KOPT-K1 (cell line): ENCODE results near the gene CAMK1G.

Source experiments
- H3K27ac ChIP-seq: fragments of 200-600 bp; sonication (generic); 2 replicates; pipeline ENCODE4 v1.5.1; 2016; ENCODE audit warnings: antibody characterized with exemption, mild to moderate bottlenecking, low read depth, low read length; ENCODE audit not compliant: poor library complexity, severe bottlenecking
- H3K36me3 ChIP-seq: fragments of 200-600 bp; sonication (generic); 2 replicates; pipeline ENCODE4 v1.5.1; 2017; ENCODE audit warnings: antibody characterized with exemption, mild to moderate bottlenecking, low read length, moderate library complexity; ENCODE audit not compliant: insufficient read depth
- H3K9me3 ChIP-seq: fragments of 200-600 bp; sonication (generic); 2 replicates; pipeline ENCODE4 v1.5.1; 2017; ENCODE audit warnings: antibody characterized with exemption, low read length, mild to moderate bottlenecking; ENCODE audit not compliant: insufficient read depth, poor library complexity, severe bottlenecking

Gene CAMK1G

DNA sequence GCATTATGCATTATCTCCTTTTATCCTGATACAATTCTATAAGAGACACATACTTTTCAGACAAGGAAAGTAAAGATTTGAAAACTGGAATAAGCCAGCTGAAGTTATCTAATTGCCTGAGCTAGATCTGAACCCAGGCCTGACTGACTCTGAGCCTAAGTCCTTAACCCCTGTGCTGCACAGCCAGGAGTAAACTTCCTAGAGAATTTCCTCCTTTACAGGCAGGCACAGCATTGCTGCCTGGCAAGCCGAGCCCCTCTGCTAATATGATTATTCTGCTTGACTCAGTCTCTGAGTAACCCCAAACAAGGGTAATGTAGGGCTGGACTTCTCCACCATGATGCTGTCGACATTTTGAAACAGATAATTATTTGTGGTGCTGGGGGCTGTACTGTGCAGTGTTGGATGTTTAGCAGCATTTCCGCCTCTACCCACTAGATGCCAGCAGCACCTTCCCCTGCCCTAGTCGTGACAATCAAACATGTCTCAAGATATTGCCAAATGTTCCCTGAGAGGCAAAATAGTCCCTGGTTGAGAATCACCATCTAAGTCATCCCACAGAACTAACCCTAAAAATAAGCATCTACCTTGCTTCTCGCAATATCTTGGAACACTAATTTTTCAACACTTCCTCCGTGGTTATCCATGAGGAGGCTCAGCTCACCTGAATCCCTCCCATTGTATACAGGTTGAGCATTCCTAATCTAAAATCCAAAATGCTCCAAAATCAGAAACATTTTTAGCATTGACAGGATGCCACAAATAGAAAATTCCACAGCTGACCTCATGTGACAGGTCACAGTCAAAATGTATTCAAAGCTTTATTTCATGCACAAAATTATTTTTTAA is 18.5 kb downstream of the CAMK1G start:
- H3K27ac ChIP-seq, result no peak overlapping the region
- no peaks in the 10 kb centered on the region for H3K9me3 ChIP-seq
- H3K36me3 ChIP-seq, result no peaks in the 10 kb centered on the region

DNA sequence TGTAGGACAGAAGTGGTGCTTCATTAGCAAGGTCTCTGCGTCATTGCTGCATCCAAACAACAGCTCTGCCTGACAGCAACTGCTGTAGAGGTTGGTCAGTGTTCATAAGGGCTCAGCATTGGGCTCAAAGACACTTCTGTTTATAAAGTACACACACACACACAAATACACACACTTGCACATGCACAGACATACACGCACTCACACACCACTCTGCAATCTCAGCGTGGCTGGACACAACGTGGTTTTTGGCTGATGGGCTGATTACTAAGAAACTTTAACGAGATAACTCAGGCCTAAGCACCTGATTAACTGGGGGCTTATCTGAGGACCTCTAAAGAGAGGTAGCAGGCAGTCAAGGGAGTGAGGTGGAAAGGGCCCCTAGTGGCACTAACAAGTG is 20.4 kb downstream of the CAMK1G start:
- no peaks in the 10 kb centered on the region for H3K9me3 ChIP-seq
- H3K36me3 ChIP-seq, result no peaks in the 10 kb centered on the region
- H3K27ac ChIP-seq, result no peak overlapping the region

DNA sequence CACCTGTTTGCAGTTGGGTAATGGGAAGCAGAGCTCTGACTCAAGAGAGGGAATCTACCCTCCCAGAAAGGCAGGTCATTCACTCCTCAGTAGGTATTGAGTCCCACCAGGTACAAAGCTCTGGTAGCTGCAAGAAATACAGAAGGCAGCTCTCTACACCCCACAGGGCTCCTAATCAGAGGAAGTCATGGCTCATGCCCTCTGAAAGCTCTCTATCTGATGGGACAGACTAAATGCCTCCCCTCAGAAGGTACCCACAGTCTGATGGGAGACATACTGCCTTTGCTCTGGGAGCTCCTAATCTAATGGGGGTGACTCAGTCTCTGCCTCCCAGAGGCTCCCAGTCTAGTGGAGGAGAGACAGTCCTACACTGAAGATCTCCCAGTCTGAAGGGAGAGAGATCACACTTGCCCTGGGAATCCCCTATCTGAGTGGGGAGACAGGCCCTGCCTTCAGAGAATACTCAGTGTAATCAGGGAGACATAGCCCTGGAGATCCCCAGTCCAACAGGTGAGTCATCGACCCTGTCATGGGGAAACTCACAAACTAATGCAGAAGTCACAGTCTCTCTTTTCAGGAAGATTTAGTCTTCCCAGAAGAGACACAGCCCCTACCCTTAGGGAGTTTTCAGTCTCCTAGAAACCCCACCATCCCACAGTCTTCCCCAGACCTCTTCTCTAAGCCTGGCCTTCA is 23.7 kb downstream of the CAMK1G start:
- Histone ChIP-seq H3K9me3 (no peaks in the 10 kb centered on the region), H3K36me3 (no peaks in the 10 kb centered on the region), H3K27ac (no peak overlapping the region)

DNA sequence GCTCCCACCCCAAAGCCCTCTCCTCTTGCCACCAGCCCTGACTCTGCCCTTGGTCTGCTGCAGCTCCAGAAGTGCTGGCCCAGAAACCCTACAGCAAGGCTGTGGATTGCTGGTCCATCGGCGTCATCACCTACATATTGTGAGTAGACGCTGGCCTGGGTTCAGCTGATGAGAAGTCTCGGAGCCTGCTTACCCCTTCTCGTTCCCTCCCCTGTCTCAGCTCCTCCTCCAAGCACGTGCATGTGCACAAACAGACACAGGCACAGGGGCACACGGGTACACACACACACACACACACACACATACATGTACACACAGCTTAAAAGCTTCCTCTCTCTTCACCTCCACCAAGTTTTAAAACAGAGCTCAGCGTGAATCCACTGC is 24.3 kb downstream of the CAMK1G start:
- Histone ChIP-seq H3K9me3 (no peaks in the 10 kb centered on the region), H3K27ac (no peak overlapping the region), H3K36me3 (no peaks in the 10 kb centered on the region)

DNA sequence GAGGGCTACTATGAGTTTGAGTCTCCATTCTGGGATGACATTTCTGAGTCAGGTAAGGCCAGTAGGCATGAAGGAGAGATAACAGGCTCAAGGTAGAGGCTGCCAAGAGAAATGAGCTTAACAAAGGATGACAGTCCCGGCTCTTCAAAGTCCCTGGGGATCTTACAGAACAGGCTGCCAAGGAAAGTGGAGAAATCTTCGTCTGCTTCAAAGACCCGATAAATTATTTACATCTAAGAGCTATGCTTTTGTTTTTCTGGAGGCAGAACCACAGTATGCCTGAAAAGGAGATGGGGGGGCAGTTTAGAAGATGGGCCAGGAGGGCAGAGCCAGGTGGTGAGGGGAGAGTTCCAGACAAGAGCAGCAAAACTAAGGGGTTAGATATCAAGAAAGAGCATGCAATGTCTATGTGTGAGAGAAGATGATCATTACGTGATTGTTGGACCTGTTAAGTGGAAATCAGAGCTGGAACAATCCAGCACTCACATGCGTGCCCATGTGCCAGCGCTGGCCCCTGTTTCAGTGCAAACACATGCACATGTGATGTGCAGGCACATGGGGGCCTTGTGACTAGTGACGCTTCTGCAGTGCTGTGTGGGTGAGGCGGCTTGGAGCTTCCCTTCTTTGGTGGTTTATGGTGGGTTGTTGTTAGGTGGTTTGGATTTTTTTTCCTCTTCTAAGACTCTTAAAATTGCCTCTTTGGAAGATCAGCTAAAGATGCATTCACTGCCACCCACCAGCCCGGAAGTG is 25.7 kb downstream of the CAMK1G start:
- Histone ChIP-seq H3K9me3 (no peaks in the 10 kb centered on the region), H3K36me3 (no peaks in the 10 kb centered on the region), H3K27ac (no peak overlapping the region)

DNA sequence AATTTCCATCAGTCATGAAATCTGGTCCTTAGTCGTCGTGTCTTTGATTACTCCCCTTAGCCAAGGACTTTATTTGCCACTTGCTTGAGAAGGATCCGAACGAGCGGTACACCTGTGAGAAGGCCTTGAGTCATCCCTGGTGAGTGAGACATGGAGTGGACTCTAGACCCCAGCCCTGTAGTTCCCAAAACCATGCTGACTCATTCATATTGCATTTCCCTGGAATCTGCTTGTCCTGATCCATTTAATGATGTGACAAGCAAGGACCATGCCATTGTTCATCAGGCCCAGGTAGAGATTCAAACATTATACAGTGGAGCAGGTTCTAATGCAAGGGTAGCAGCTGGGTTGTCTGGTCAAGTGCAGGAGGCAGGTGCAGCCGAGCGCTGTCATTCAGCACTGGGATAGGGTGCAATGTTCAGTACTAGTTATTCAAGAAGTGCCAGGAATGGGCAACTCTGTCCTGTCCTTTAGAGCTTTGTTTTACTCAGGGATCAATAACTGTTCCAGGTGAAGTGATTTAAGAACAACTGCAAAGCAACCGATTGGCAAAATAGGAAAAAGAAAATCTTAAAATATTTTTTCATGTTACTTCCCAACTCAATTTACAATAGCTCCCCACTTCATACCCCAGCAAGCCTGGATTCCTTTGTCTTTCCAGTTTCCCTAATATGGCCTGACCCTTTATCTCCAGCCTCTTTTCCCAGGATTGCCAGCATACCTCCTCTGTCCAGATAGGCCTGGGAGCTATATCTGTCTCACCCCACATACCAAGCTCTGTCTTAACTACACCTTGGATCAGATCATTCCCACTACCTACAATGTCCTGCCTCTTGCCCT is 26.5 kb downstream of the CAMK1G start:
- Histone ChIP-seq H3K9me3 (no peaks in the 10 kb centered on the region), H3K27ac (no peak overlapping the region), H3K36me3 (no peaks in the 10 kb centered on the region)

DNA sequence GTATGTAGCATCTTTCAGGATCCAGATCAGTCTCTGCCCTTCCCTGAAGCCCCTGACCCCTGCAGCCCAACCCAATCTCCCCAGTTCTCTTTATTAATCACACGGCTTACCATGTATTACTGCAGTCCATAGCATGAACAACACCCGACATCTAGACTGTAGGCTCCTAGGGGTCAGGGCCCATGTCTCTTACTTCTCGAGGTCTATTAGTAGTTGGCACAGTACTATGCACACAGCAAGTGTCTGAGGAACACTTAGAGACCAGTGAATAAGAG is 27.1 kb downstream of the CAMK1G start:
- Histone ChIP-seq H3K36me3 (no peaks in the 10 kb centered on the region), H3K9me3 (no peaks in the 10 kb centered on the region), H3K27ac (no peak overlapping the region)

DNA sequence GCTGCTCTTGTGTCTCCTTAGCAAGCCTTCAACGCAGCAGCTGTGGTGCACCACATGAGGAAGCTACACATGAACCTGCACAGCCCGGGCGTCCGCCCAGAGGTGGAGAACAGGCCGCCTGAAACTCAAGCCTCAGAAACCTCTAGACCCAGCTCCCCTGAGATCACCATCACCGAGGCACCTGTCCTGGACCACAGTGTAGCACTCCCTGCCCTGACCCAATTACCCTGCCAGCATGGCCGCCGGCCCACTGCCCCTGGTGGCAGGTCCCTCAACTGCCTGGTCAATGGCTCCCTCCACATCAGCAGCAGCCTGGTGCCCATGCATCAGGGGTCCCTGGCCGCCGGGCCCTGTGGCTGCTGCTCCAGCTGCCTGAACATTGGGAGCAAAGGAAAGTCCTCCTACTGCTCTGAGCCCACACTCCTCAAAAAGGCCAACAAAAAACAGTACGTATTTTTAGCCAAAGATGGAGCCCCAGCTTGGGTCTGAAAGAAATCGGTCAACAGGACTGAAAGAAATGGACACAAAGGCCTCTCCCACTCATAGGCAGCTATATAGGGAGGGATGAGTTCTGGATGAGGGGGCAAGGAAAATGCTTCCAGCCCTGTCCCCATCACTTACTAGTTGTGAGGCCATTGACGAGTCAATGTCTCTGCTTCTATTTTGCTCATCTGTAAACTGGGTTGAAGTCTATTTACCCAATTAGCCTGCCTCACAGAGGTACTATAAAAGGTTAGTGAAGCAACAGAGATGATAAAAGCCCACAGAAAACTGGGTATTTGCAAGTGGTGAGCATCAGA is 28.5 kb downstream of the CAMK1G start:
- no peaks in the 10 kb centered on the region for H3K36me3 ChIP-seq

DNA sequence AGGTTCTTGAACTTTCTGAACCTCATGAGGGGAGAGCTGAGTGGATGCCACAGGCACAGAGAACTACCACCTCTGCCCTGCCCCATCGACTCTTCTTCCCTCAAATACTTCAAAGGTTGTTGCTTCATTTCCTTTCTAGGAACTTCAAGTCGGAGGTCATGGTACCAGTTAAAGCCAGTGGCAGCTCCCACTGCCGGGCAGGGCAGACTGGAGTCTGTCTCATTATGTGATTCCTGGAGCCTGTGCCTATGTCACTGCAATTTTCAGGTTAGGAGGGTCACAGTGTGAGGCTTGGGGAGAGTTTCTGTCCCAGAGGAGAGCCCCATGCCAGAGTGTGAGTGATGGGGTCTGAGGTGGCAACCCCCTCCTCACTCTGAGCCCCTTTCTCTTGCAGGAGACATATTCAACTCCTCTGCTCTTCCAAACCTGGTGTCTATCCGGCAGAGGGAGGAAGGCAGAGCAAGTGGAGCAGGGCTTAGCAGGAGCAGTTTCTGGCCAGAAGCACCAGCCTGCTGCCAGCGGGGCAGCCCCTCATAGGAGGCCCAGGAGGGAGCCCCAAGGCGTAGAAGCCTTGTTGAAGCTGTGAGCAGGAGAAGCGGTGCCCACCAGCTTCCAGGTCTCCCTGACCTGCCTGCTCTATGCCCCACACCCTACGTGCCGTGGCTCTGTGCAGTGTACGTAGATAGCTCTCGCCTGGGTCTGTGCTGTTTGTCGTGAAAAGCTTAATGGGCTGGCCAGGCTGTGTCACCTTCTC is 29.3 kb downstream of the CAMK1G start:
- H3K36me3 ChIP-seq, result no peaks in the 10 kb centered on the region
- H3K9me3 ChIP-seq, result no peaks in the 10 kb centered on the region
- H3K27ac ChIP-seq, result no peak overlapping the region

More for the DNA sequence above, 28.5 kb downstream of the CAMK1G start:
- Histone ChIP-seq H3K9me3 (no peaks in the 10 kb centered on the region), H3K27ac (no peak overlapping the region)

DNA sequence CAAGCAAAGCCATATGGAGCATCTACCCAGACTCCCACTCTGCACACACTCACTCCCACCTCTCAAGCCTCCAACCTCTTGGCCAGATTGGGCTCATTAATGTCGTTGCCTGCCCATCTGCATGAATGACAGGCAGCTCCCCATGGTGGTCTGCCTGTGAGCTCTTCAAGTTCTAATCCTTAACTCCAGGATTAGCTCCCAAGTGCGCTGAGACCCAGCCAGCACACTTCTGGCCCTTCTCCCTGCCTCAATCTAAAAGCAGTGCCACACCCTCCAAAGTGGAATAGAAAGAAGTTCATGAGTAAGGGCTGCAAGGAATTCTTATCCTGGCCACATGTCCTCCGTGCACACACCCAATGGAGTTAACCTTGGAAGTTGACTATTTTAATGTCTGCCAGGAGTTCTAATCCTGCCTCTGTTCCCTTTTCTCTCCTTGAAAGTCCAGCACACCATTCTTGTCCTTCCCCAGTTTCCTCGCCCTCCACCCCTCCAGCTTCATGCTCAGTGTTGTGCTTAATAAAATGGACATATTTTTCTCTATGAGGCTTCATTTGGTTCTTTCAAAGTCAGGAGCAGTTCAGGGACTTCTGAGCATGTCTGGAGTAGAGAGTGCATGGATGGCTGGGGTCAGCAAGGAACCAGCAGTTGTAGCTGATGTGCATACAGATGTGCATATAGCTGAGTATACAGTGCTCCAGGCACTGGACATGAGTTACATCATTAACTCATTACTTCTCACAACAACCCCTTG is 30.1 kb downstream of the CAMK1G start:
- no peaks in the 10 kb centered on the region for H3K36me3 ChIP-seq
- no peaks in the 10 kb centered on the region for H3K9me3 ChIP-seq
- no peak overlapping the region for H3K27ac ChIP-seq

DNA sequence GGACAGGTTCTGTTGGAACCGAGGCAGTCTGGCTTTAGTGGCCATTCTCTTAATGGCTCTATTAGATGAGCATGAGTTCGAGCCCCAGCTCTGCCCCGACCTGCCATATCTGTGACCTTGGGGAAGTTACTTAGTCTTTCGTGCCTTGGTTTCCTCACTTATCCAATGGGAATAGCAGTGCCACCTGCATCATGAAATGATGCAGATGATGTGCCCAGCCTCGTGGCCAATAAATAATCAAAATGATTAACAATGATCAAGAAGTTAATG is 30.6 kb downstream of the CAMK1G start:
- Histone ChIP-seq H3K9me3 (no peaks in the 10 kb centered on the region), H3K36me3 (no peaks in the 10 kb centered on the region), H3K27ac (no peak overlapping the region)

DNA sequence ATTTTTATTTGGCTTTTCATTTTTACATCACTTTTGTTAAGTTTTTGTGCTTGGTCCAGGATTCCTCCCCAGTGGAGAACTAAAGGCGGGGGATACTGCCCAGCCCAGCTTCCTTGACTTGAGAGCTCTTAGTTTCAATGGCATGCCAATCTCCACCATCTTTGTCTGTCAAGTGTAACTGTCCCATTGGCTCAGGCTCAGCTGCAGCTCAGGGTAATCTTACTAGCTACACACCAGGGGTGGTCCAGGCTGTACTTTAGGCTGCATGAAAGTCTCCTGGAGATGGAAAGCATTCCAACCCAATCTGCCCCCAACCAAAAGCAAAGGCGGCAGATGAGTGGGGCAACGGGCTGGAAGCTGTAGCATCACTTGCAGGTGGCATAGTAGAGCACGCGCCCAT is 31.4 kb downstream of the CAMK1G start:
- Histone ChIP-seq H3K27ac (no peak overlapping the region), H3K36me3 (no peaks in the 10 kb centered on the region), H3K9me3 (no peaks in the 10 kb centered on the region)

DNA sequence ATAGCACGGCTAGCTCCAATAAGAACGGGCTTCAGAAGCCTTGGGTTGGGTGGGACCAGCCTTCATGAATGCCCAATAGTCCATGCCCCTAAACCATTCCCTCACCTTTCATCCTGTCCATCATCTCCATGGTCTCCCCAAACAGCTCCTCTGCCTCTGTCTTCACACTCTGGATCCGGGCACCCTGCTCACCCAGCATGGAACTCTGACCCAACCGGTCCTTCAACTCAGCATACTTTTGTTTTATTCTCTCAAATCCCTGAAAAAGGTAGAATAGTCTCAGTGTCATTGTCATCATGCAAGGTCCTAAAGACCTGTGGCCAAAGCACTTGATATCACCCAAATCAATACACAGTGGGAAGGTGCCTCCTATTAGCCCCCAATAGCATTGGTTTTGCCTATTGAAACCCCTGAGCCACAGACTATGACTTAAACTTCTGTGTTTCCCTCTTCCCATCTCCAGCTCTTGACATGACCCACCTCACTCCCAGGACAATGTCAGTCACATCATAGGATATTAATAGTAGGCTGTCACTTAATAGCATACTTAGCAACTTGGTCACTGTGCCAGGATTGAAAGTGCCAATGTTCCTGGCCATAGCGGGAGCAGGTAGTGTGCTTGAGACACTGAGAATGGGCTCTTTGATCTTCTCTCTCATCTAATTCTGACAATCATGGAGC is 33.0 kb downstream of the CAMK1G start:
- Histone ChIP-seq H3K36me3 (no peaks in the 10 kb centered on the region), H3K9me3 (no peaks in the 10 kb centered on the region), H3K27ac (no peak overlapping the region)
